Karpas-422 (cell line): Measurements from ENCODE around the gene NR3C1. TPM values are rescaled to one million over a fixed set of nuclear protein-coding genes. Genes with fewer than 3 reads are reported as not detected.
A peak's percentile ranks its signal among the peaks of the same experiment; 100 is the strongest.

ENCODE experiments used
- DNase-seq: peaks from one replicate; pipeline ENCODE4 v3.0.0-alpha.2; 2015
- H2AFZ ChIP-seq: fragments of 200-600 bp; sonication (generic); 2 replicates; pipeline ENCODE4 v1.6.1; 2014; ENCODE audit warnings: antibody characterized with exemption, low read length, mixed read lengths
- H3K27ac ChIP-seq: fragments of 200-600 bp; sonication (generic); 2 replicates; pipeline ENCODE4 v1.5.1; 2014; ENCODE audit warnings: mild to moderate bottlenecking, low read length, moderate library complexity
- H3K27me3 ChIP-seq: fragments of 200-600 bp; sonication (generic); 2 replicates; pipeline ENCODE4 v1.6.1; 2014; ENCODE audit warnings: low read length, mixed read lengths
- H3K36me3 ChIP-seq: fragments of 200-600 bp; sonication (generic); 2 replicates; pipeline ENCODE4 v1.6.1; 2014; ENCODE audit warnings: low read length, mixed read lengths; ENCODE audit not compliant: insufficient read depth
- H3K4me1 ChIP-seq: fragments of 200-600 bp; sonication (generic); 2 replicates; pipeline ENCODE4 v1.6.1; 2014; ENCODE audit warnings: mild to moderate bottlenecking, low read length, mixed read lengths
- H3K4me2 ChIP-seq: fragments of 200-600 bp; sonication (generic); 2 replicates; pipeline ENCODE4 v1.6.1; 2014; ENCODE audit warnings: low read length, low read depth, mild to moderate bottlenecking; ENCODE audit not compliant: poor library complexity, severe bottlenecking
- H3K4me3 ChIP-seq: fragments of 200-600 bp; sonication (generic); 2 replicates; pipeline ENCODE4 v1.5.1; 2014; ENCODE audit warnings: mild to moderate bottlenecking, antibody characterized with exemption, low read length, mixed read lengths
- H3K79me2 ChIP-seq: fragments of 200-600 bp; sonication (generic); 2 replicates; pipeline ENCODE4 v1.6.1; 2014; ENCODE audit warnings: mild to moderate bottlenecking, low read length, mixed read lengths
- H3K9ac ChIP-seq: fragments of 200-600 bp; sonication (generic); 2 replicates; pipeline ENCODE4 v1.6.0; 2014; ENCODE audit warnings: low read length
- H3K9me2 ChIP-seq: fragments of 200-600 bp; sonication (generic), shearing (Covaris generic); replicated peaks from 2 replicates; pipeline ENCODE4 v1.6.0; 2014; ENCODE audit warnings: mild to moderate bottlenecking, low read length, moderate library complexity; ENCODE audit not compliant: insufficient read depth
- H3K9me3 ChIP-seq: fragments of 300-700, 200-600 bp; sonication (generic); 2 replicates; pipeline ENCODE4 v1.6.1; 2014; ENCODE audit warnings: low read length, mixed read lengths
- H4K20me1 ChIP-seq: fragments of 200-600 bp; sonication (generic); 2 replicates; pipeline ENCODE4 v1.6.1; 2014; ENCODE audit warnings: mild to moderate bottlenecking, antibody characterized with exemption, low read length, low read depth; ENCODE audit not compliant: insufficient read depth
- total RNA-seq: library from RNA; depleted of rRNA; stranded (reverse); fragments of >200 nt; shearing (Covaris generic); gene quantifications from 2 replicates; pipeline ENCODE4 v1.2.3, GENCODE V29; 2014; ENCODE audit warnings: low replicate concordance

NR3C1 gene
- total RNA-seq, 1 experiment from 2014 or later: 364 TPM

DNA sequence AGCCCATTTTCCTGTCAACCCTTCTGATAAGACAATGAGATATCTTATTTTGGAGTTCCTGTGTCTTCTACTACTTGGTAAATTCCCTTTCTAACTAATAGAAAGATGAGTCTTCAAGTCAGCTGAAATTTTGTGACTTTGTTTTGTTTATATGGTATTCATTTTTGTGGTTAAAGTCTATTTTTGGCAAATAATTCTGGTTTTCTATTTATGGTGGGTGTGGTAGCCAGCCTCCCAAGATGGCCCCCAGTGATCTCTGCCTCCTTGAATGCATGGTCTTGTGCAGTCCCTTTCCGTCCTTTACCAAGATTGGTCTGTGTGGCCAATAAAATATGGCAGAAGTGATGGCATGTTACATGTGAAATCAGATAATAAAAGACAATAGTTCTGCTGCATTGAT is 91.5 kb downstream of the NR3C1 start:
- Histone ChIP-seq H3K9ac (no peak overlapping the region), H2AFZ (no peak overlapping the region), H3K4me1 (peaks cover 39% of the 10 kb centered on the region), H4K20me1 (peaks cover 36% of the 10 kb centered on the region), H3K36me3 (peaks cover 86% of the 10 kb centered on the region), H3K27ac (no peak overlapping the region), H3K4me2 (no peak overlapping the region), H3K4me3 (no peak overlapping the region), H3K79me2 (peaks cover 98% of the 10 kb centered on the region), H3K27me3 (no peaks in the 10 kb centered on the region), H3K9me3 (no peaks in the 10 kb centered on the region), H3K9me2 (no peaks in the 10 kb centered on the region)
- no peak for DNase-seq

DNA sequence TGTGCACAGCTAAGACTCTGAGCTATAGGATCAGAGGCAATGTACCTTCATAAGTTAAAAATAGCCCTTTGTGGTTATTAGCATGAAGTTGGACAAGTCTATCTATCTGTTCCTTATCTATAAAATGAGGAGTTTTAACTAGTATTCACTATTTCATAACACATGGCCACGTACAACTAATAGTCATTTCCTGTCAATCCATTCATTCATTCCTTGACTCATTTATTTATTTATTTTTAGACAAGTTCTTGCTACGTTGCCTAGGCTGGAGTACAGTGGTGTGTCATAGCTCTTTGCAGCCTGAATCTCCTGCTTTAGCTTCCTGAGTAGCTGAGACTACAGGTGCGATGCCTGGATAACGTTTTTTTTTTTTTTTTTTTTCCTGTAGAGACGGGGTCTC is 92.1 kb downstream of the NR3C1 start:
- Histone ChIP-seq H3K27ac (no peak overlapping the region), H3K9me2 (no peaks in the 10 kb centered on the region), H3K9ac (no peak overlapping the region), H4K20me1 (peaks cover 31% of the 10 kb centered on the region), H3K9me3 (no peaks in the 10 kb centered on the region), H3K4me3 (no peak overlapping the region), H3K36me3 (peaks cover 84% of the 10 kb centered on the region), H3K4me2 (no peak overlapping the region), H3K79me2 (peaks cover 96% of the 10 kb centered on the region), H3K4me1 (peaks cover 34% of the 10 kb centered on the region), H2AFZ (no peak overlapping the region), H3K27me3 (no peaks in the 10 kb centered on the region)
- DNase-seq: no peak

DNA sequence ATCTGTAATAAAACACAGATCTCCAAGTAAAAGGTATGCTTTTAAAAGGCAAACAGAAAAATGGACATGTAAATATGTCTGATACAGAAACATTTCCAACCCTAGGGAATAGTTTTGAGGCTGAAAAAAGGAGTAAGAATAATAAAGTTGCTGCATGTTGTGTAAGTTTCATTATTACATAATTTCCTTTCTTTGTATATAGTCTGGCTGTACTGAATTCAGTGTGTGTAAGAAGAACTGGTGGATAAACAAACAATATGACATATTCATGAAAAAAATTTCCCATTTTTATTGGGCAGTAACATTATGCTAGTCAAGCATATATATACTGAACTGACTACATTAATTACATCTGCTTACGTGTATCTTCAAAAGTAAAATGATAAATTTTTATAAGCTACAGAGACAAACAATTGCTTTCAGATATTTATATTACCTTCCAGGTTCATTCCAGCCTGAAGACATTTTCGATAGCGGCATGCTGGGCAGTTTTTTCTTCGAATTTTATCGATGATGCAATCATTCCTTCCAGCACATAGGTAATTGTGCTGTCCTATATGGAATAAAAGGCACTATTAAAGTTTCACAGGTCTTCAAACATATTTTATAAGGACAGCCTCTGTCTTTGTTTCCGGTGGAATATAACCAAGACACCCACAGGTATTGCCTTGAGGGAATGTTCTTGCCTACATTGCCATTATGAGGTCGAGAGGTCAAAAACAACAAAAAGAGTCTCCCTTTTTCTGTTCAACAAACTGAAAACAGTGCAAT is 93.6 kb downstream of the NR3C1 start:
- H3K36me3 ChIP-seq: peaks cover 93% of the 10 kb centered on the region
- no peaks in the 10 kb centered on the region for H3K27me3 ChIP-seq
- H3K4me1 ChIP-seq: peaks cover 18% of the 10 kb centered on the region
- H3K79me2 ChIP-seq: peaks cover 96% of the 10 kb centered on the region
- no peak overlapping the region for H3K4me2 ChIP-seq
- no peak overlapping the region for H3K4me3 ChIP-seq
- no peak overlapping the region for H2AFZ ChIP-seq
- no peak overlapping the region for H3K27ac ChIP-seq
- peaks cover 26% of the 10 kb centered on the region for H4K20me1 ChIP-seq
- DNase-seq: no peak
- H3K9me2 ChIP-seq: no peaks in the 10 kb centered on the region
- H3K9me3 ChIP-seq: no peaks in the 10 kb centered on the region
- no peak overlapping the region for H3K9ac ChIP-seq

DNA sequence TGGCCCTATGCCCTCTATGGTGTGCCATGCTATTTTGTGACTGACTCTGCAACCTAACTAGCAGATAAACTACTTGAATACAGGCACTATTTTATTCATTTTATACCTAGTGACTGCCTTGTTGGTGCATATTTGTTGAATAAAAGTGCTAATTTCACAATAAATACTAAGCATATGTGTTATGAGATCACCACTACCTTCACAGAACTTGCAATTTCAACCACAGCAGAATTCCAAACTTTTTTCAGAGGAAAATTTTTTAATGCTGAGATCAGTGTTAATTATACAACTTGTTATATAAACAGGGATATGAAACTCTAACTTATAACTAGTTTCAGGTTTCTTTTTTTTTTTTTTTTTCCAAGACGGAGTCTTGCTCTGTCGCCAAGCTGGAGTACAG is 94.8 kb downstream of the NR3C1 start:
- H2AFZ ChIP-seq: no peak overlapping the region
- H3K4me1 ChIP-seq: peaks cover 13% of the 10 kb centered on the region
- no peak overlapping the region for H3K27ac ChIP-seq
- H3K9ac ChIP-seq: no peak overlapping the region
- peaks cover 17% of the 10 kb centered on the region for H4K20me1 ChIP-seq
- H3K4me2 ChIP-seq: no peak overlapping the region
- peaks cover 96% of the 10 kb centered on the region for H3K79me2 ChIP-seq
- H3K9me3 ChIP-seq: no peaks in the 10 kb centered on the region
- H3K9me2 ChIP-seq: no peaks in the 10 kb centered on the region
- H3K4me3 ChIP-seq: no peak overlapping the region
- H3K27me3 ChIP-seq: no peaks in the 10 kb centered on the region
- H3K36me3 ChIP-seq: peaks cover 94% of the 10 kb centered on the region
- no peak for DNase-seq

DNA sequence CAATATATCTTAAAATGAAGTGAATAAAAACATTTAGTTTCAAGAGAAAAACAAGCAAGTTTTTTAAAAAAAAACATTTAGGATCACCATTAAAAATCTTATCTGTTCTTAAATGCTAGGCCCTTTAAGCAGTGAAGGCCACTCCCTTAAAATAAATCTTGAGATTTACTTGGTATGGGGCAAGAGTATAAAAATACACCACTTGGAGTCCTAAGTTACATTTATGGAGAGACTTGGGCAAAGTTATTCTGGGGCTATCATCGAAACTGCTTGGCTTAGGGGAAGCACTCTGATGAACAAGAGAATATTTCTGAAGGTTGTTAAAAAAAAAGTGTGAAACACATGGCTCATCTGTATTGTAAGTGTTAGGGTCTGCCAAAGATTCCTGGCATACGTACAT is 97.4 kb downstream of the NR3C1 start:
- H3K79me2 ChIP-seq: peaks cover 91% of the 10 kb centered on the region

DNA sequence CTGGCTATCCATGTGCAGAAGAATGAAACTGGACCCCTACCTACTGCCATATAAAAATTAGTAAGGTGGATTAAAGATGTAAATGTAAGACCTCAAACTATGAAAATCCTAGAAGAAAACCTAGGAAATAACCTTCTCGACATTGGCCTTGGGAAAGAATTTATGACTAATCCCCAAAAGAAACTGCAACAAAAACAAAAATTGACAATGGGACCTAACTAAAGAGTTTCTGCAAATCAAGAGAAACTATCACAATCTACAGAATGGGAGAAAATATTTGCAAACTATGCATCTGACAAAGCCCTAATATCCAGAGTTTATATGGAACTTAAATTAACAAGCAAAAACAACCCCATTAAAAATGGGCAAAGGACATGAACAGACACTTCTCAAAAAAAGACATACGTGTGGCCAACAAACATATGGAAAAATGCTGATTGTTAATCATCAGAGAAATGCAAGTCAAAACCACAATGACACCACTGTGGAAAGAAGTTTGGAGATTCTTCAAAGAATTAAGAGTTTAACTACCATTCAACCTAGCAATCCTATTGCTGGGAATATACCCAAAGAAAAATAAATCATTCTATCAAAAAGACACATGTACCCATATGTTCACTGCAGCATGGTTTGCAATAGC is 98.5 kb downstream of the NR3C1 start:
- Histone ChIP-seq H3K9me2 (no peaks in the 10 kb centered on the region), H3K27me3 (no peaks in the 10 kb centered on the region), H3K27ac (no peak overlapping the region), H3K9ac (no peak overlapping the region), H3K4me1 (peaks cover 9% of the 10 kb centered on the region; the same call in 1 of the 2 replicates), H3K36me3 (peaks cover 89% of the 10 kb centered on the region), H3K4me3 (no peak overlapping the region), H3K4me2 (no peak overlapping the region), H3K9me3 (no peaks in the 10 kb centered on the region), H3K79me2 (peaks cover 90% of the 10 kb centered on the region), H4K20me1 (no peaks in the 10 kb centered on the region), H2AFZ (no peak overlapping the region)
- DNase-seq: no peak

More for the DNA sequence above, 97.4 kb downstream of the NR3C1 start:
- Histone ChIP-seq H2AFZ (no peak overlapping the region), H3K4me3 (no peak overlapping the region), H3K4me1 (peaks cover 9% of the 10 kb centered on the region; the same call in 1 of the 2 replicates), H3K9me3 (no peaks in the 10 kb centered on the region), H3K4me2 (no peak overlapping the region), H3K27me3 (no peaks in the 10 kb centered on the region), H3K9me2 (no peaks in the 10 kb centered on the region), H3K36me3 (peaks cover 87% of the 10 kb centered on the region), H3K9ac (no peak overlapping the region), H4K20me1 (no peaks in the 10 kb centered on the region), H3K27ac (no peak overlapping the region)
- DNase-seq: no peak

DNA sequence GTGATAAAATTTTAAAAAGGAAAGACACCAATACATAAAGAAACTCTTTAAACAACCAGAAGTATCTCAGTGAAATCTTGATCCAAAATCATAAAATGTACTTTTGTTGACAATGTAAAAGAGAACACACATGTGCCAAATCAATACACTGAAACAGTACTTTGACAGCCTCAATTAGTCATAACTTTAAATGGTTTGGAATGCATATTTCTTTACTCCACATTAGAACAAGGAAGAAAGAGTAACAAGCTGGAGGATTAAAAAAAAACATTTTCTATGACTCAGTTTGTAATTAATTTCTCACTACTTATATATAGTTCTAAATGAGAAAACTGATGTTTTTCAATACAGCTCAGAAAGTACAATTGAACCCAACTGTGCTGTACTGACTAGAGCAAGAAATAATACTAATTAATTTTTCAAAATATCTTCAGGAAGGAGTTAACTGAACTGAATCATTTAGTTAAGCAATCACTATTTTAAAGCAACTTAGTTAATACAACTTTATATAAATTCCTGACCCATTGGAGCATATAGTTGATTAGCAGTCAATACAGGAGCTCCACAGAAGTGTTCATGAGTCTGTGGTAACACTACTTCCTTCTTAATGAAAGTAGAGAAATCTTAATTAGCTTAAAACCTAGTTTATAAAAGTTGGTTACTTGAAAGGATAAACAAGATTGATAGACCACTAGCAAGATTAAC is 101.0 kb downstream of the NR3C1 start:
- H3K79me2 ChIP-seq: peaks cover 86% of the 10 kb centered on the region
- H3K36me3 ChIP-seq: peaks cover 87% of the 10 kb centered on the region

DNA sequence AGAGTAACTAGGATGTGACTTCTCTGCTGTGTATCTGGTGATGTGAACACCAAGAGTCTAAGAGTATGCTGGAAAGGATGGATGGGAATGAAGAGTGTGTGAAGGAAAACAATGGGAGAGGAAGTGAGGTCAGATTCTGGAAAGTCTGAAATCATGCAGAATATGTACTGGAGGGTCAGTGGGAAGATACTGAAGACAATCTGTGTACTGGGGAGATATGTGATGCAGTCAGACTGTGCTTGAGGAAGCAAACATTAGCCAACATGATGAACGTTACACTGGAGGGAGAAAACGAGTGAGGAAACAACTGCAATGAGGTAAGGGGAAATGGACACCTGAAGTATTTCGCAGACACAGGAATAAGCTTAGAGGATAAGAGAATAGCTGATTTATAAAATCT is 105.7 kb downstream of the NR3C1 start:
- Histone ChIP-seq H3K9me2 (no peaks in the 10 kb centered on the region), H3K36me3 (peaks cover 94% of the 10 kb centered on the region), H3K9ac (no peak overlapping the region), H3K79me2 (peaks cover 82% of the 10 kb centered on the region), H3K4me2 (no peak overlapping the region), H4K20me1 (no peaks in the 10 kb centered on the region), H3K27ac (no peak overlapping the region), H2AFZ (no peak overlapping the region), H3K9me3 (no peaks in the 10 kb centered on the region), H3K27me3 (no peaks in the 10 kb centered on the region), H3K4me1 (peaks cover 2% of the 10 kb centered on the region; the same call in 1 of the 2 replicates), H3K4me3 (no peak overlapping the region)
- DNase-seq: no peak

More for the DNA sequence above, 101.0 kb downstream of the NR3C1 start:
- no peak overlapping the region for H2AFZ ChIP-seq
- H3K9ac ChIP-seq: no peak overlapping the region
- no peaks in the 10 kb centered on the region for H4K20me1 ChIP-seq
- H3K27ac ChIP-seq: peak overlapping the region; percentile 19; the same call in 1 of the 2 replicates
- no peak for DNase-seq
- H3K4me1 ChIP-seq: peaks cover 9% of the 10 kb centered on the region; the same call in 1 of the 2 replicates
- H3K4me3 ChIP-seq: no peak overlapping the region
- H3K27me3 ChIP-seq: no peaks in the 10 kb centered on the region
- H3K9me3 ChIP-seq: no peaks in the 10 kb centered on the region
- no peaks in the 10 kb centered on the region for H3K9me2 ChIP-seq
- no peak overlapping the region for H3K4me2 ChIP-seq
